GM19324 (cell line): ENCODE results near the gene MAPK8IP2.

Source experiments
- ATAC-seq: cut with Tn5 transposase; IDR thresholded peaks from one replicate; pipeline ENCODE4 v1.9.1; 2021; ENCODE audit warnings: mild to moderate bottlenecking, moderate library complexity; ENCODE audit not compliant: unreplicated experiment, low FRiP score

Gene MAPK8IP2

DNA sequence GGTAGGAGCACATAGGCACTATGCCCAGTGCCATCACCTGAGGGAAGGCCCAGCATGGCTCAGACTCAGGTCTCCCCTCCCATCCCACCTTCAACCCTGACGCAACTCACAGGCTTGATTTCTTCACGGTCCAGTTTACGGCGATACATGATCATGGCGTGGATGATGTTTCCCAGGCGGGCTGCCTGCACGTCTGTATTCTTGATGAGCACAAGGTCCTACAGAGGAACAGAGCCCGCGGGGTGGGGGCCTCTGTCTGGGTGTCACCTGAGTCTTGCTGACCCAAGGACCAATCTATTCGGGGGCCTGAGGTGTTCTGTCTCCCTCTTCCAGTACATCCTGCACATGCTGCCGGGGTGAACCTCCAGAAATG, 26.2 kb upstream of the MAPK8IP2 start:
- no peak for ATAC-seq

DNA sequence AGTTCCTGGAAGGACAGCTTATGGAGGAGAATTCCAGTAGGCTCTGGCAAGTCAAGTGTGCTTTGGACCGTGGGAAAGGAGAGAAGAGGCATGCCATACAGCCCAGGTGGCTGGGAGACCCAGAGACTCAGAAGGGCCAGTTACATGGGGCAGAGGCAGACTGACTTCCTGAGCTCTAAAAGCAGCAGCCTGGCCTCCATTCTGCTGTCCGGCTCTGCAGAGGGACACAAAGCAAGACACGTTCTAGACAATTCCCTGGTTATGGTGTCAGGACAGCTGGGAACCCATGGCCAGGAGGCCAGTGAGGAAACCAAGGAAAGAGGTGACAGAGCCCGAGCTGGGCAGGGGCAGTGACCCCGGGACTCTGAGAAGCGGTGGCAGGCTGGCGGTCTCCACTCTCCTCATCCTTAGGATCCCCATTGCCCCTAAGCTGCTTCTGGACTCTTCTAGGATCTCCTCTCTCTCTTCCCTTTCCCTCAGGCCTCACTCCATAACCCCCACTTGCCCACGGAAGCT, 25.1 kb upstream of the MAPK8IP2 start:
- ATAC-seq = no peak

DNA sequence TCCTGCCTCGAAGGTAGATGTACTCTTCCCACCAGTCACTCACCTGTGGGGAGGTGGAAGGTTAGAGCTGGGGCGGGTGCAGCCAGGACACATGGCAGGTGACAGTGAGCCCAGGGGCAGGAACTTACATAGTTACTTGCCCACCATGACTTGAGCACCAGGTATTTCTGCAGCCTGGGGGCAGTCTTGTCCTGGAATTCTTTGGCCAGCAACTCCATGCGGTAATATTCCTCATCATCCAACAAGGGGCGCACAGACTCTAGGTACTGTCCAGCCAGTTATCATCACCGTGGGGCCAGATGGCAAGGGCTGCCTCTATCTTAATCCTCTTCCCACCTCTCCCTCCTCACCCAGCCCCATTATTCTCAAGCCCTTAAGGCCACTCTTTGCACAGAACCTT, 24.5 kb upstream of the MAPK8IP2 start:
- no peak for ATAC-seq

GRCh38 chr22:50576806-50577696, 23.5 kb upstream of the MAPK8IP2 start:
- ATAC-seq = no peak

DNA sequence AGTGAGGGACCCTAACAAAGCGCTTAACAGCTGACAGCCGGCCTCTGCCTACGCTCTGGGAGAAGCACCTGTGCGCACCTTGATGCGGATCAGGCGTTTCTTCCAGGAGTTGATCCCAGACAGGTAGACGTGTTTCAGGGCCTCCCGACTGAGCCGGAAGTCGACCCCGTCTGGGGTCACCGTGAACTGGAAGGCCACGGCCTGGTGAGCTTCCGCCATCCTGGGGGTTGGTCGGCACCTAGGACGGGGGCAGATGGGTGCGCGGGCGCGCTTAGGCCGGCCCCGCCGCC, 23.0 kb upstream of the MAPK8IP2 start:
- ATAC-seq = no peak

DNA sequence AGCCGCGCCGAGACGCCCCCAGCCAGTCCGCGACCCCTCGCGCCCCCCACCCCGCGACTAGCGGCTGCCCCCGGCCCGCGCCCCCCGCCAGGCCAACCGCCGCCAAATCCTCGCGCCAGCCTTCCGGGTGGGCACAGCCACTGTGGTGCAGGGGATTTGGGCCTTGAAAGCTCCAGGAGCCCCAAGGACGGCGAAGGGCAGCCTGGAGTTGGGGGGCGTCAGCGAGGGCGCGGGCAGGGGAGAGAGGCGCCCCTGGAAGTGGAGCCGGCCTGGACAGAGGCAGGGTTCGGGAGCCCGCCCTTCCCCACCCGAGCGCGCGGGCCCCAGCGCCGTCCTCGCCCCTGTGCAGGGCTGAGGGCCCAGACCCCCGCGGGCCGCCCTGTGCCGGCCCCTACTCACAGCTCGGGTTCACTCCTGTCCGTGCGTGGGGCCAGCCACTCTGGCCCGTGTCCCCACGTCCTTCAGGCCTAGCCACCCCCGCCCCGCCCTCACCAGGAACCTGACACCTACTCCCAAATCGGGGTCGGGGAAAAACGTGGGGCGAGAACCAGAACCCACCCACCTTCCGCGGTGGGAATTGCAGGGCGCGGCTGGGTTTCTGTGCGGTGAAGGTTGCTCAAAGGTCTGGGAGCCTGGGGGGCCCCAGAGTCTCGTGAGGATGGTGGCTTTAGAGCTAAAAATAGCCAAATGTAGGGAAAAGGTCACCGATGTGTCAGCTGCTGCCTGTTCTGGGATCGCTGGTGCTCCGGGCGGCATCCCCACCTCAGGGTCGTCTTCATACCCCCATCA, 22.4 kb upstream of the MAPK8IP2 start, which contains the start of gene CPT1B:
Gene CPT1B (minus strand): TSS at position 441 of the 789 bp plus-strand sequence. CDS start 512 bp downstream, outside the sequence.
- no peak for ATAC-seq

DNA sequence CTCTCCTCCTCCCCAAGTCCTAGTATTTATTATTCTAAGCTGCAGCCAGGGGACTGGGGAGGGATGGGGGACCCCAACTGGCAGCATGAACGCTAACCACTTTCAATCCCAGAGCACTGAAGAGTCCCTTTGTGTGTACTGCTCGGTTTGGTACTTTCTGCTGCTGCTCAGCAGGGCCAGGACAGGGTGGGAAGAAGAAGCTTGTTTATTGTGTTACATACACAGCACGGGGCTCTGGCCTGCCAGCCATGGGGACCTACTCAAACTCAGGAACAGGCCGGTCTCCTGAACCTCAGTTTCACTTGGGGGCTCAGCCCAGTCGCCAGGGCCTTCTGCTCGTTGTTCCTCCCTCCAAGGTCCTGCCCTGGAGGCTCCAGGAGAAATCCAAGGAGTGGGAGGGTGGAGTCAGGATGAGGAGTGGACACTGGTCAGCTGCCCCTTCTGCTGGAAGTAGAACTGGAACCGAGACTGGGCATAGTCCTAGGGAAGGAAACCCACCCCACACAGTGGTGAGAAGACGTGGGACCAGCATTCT, 21.8 kb upstream of the MAPK8IP2 start:
- ATAC-seq = no peak

DNA sequence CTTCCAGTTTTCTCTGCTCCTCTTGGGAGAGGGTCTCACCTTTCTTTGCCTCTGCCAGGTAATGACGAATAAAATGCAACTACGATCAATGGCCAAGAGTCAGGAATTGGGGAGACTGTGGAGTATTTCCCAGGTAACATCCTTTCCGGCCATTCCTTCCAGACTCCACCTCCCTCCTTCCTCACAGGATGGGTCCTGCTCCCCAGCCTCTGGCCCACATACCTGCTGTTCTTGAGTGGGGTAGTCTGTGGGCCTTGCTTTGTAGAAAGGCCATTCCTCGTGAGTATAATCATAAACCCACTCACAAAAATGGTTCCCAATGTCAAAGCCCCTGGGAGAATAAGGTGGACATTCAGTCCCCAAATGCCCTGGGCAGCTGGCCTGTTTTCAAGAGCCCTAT, 20.8 kb upstream of the MAPK8IP2 start:
- no peak for ATAC-seq

GRCh38 chr22:50581031-50581949, 19.3 kb upstream of the MAPK8IP2 start:
- ATAC-seq = no peak

DNA sequence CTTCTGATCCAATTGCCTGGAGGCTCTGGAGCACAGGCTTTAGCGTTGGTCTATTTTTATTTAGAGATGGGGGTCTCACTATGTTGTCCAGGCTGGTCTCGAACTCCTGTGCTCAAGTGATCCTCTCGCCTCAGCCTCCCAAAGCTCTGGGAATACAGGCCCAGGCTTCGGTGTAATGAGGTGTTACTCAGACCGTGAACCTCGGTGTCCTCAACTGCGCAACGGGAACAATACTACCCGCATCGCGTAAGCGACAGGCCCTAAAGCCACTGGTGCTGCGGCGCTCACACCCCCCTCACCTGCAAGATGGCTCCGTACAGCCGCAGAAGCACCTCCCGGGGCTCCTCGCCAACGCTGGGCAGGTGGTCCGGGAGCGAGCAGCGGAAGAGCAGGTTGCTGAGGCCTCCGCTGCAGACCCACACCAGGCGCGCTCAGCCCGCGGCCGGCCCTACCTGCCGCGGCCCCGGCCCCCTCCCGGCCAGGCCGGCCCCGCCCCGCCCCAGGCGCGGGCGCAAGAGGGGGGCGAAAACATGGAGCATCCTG, 18.6 kb upstream of the MAPK8IP2 start:
- ATAC-seq = peak; percentile 30

DNA sequence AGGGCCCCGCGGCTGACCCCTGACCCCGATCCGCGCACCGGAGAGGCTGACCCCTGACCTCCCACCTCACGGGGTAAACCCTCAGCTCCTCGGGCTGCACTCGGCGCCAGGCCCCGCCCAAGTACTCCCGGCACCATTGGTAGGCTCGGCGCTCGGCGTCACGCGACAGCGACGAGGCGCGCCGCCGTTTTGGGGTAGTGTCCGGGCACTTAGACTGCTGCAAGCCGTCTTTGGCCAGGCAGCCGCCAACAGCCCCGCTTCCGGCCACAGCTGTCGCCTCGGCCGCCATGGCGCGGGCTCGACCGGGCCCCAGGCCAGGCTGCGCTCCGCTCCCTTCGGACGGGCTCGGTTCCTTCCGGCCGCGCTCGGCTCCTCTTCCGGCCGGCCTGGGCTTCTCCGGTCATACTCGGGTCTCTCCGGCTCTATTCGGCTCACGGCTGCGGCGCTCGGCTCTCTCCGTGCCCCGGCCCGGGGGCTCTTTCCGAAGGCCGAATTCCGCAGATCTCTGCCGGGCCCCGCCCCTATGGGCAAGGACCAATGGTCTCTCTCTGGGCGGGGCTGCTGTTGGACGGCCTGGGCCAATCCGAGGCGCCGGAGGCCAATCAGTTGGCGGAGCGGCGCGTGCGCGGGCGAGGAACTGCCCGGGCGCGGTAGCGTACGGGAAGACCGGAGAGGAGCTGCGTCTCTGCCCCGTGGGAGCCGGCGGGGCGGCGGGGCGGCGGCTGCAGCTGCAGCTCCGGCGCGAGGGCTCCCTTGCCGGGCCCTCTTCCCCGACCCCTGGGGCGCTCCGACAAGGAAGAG, 17.9 kb upstream of the MAPK8IP2 start, which contains the start of gene CHKB:
Gene CHKB (minus strand): TSS at position 357 of the 801 bp plus-strand sequence. CDS start 68 bp downstream, at position 289.
- ATAC-seq = peak; percentile 94

- ATAC-seq = peak; percentile 31
Observed at GRCh38 chr22:50583294-50583861, 17.2 kb upstream of the MAPK8IP2 start.

GRCh38 chr22:50584106-50585096, 16.2 kb upstream of the MAPK8IP2 start:
- ATAC-seq = no peak

DNA sequence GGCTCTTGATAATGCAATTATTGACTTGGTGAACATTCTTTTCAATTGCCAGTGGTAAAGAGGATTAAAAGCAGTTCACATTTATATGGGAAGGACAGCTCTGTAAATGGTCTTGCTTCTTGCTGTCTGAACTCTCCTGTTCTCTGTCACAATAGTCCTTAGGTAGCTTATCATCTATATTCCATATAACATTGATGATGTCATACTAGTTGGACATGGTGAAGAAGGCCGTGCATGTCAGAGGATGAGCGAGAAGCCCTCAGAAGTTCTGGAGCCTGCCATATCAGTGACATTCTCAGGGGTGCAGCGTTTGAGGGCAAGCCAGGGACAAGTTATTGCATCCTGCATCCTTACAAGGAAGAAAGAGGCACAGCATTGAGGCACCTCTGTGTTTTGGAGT, 15.4 kb upstream of the MAPK8IP2 start:
- ATAC-seq = no peak

- no peak for ATAC-seq
Observed at GRCh38 chr22:50585781-50586180, 14.8 kb upstream of the MAPK8IP2 start.

DNA sequence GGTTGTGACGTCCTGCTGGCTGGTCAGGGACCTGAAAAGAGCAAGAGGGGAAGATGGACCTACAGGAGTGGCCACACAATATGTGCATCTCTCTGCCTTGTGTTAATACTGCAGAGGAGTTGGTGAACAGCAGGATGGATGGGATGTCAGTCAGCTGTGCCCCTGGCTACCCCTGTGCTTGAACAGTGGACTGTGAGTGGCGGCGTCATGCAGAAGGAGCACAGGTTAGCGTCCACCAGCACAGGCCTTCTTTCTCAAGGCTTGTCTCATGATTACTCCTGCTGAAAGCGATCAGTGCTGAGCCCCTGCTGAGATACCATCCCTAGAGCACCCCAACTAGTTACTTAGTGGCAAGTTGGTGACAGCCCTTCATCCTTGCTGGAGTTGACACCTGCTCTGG, 14.2 kb upstream of the MAPK8IP2 start:
- ATAC-seq = no peak

GRCh38 chr22:50587407-50587806, 13.2 kb upstream of the MAPK8IP2 start:
- ATAC-seq = no peak
